ENCODE results near the gene MBOAT2. TPM values are rescaled to one million over a fixed set of nuclear protein-coding genes. Genes with fewer than 3 reads are reported as not detected.

Gene MBOAT2
- polyA plus RNA-seq, 12 donors, result 49.8 to 165 (median 85.9) TPM

- no peak for DNase-seq
Measured at GRCh38 chr2:9021563-9022211, 18.2 kb upstream of the MBOAT2 start.

GRCh38 chr2:9020267-9020666 lies 16.8 kb upstream of the MBOAT2 start:
- DNase-seq, result no peak

- no peak for DNase-seq
Measured at GRCh38 chr2:9018534-9018933, 15.1 kb upstream of the MBOAT2 start.

GRCh38 chr2:9018109-9018508 lies 14.6 kb upstream of the MBOAT2 start:
- DNase-seq, result no peak

GRCh38 chr2:9017411-9017810 lies 13.9 kb upstream of the MBOAT2 start:
- no peak for DNase-seq

- no peak for DNase-seq
Measured at GRCh38 chr2:9015998-9016397, 12.5 kb upstream of the MBOAT2 start.

- DNase-seq, result no peak
Measured at GRCh38 chr2:9013403-9013802, 9.9 kb upstream of the MBOAT2 start.

GRCh38 chr2:9010866-9011265 lies 7.4 kb upstream of the MBOAT2 start:
- no peak for DNase-seq

GRCh38 chr2:9008951-9009664 lies 5.6 kb upstream of the MBOAT2 start:
- no peak for DNase-seq

- DNase-seq, result no peak
Measured at GRCh38 chr2:9006368-9006767, 2.9 kb upstream of the MBOAT2 start.

- no peak for DNase-seq
Measured at GRCh38 chr2:9004338-9005204, 1.1 kb upstream of the MBOAT2 start.

GRCh38 chr2:9003366-9003615 lies 193 bp downstream of the MBOAT2 start:
- DNase-seq, result no peak

GRCh38 chr2:9002637-9003365 lies 683 bp downstream of the MBOAT2 start:
- DNase-seq, result peak; percentile 20

GRCh38 chr2:9002313-9002636 lies 1.2 kb downstream of the MBOAT2 start:
- DNase-seq, result no peak

GRCh38 chr2:9001778-9002177 lies 1.7 kb downstream of the MBOAT2 start:
- no peak for DNase-seq

- DNase-seq, result no peak
Measured at GRCh38 chr2:9001229-9001628, 2.3 kb downstream of the MBOAT2 start.

GRCh38 chr2:9000442-9000841 lies 3.0 kb downstream of the MBOAT2 start:
- DNase-seq, result no peak

GRCh38 chr2:8999797-9000196 lies 3.7 kb downstream of the MBOAT2 start:
- DNase-seq, result no peak

- DNase-seq, result no peak
Measured at GRCh38 chr2:8999102-8999446, 4.4 kb downstream of the MBOAT2 start.

GRCh38 chr2:8998418-8999101 lies 4.9 kb downstream of the MBOAT2 start:
- DNase-seq, result no peak

GRCh38 chr2:8997631-8998030 lies 5.9 kb downstream of the MBOAT2 start:
- DNase-seq, result no peak

GRCh38 chr2:8997108-8997507 lies 6.4 kb downstream of the MBOAT2 start:
- DNase-seq, result no peak

Measured in muscle of arm (tissue), 12 donors.